8988T (cell line): ENCODE data around the gene CYP26A1.
A peak's percentile ranks its signal among the peaks of the same experiment; 100 is the strongest.

ENCODE experiments used
- DNase-seq: peaks from one replicate; pipeline ENCODE4 v3.0.0; 2011

CYP26A1 gene

DNA sequence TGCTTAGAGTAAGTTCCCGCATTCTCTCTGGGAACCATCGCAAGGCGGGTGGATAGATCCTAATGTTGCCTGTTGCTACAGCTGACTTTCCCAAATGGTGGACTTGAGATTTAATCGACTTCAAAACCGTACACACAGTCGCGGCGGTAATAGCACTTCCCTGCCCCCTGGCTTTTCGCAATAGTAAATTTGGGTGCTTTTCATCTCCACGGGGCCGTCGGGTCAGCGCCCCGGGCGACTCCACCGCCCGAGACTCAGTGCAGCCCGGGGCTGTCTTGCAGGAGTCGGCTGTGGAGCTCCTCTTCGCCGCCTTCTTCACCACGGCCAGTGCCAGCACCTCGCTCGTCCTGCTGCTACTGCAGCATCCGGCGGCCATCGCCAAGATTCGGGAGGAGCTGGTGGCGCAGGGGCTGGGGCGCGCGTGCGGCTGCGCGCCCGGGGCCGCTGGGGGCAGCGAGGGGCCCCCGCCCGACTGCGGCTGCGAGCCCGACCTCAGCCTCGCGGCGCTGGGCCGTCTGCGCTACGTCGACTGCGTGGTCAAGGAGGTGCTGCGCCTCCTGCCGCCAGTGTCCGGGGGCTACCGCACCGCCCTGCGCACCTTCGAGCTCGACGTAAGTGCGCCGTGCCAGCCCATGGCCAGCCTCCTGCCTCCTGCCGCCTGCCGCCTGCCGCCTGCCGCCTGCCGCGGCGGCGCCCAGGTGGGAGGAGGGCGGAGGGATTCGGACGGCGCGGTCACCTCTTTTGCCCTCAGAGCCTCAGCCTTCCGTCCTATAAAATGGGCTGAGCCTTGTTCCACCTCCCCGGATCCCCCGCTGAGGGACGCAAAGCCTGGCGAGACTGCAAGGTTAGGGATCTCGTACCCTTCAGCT is 7.8 kb upstream of the CYP26A1 start:
- no peak for DNase-seq

- DNase-seq, result no peak
These were observed 7.2 kb upstream of the CYP26A1 start for GRCh38 chr10:93066544-93066913.

- DNase-seq, result no peak
These were observed 6.0 kb upstream of the CYP26A1 start for GRCh38 chr10:93067443-93068365.

- no peak for DNase-seq
These were observed 5.1 kb upstream of the CYP26A1 start for GRCh38 chr10:93068411-93069244.

- no peak for DNase-seq
These were observed 4.5 kb upstream of the CYP26A1 start for GRCh38 chr10:93069245-93069561.

DNA sequence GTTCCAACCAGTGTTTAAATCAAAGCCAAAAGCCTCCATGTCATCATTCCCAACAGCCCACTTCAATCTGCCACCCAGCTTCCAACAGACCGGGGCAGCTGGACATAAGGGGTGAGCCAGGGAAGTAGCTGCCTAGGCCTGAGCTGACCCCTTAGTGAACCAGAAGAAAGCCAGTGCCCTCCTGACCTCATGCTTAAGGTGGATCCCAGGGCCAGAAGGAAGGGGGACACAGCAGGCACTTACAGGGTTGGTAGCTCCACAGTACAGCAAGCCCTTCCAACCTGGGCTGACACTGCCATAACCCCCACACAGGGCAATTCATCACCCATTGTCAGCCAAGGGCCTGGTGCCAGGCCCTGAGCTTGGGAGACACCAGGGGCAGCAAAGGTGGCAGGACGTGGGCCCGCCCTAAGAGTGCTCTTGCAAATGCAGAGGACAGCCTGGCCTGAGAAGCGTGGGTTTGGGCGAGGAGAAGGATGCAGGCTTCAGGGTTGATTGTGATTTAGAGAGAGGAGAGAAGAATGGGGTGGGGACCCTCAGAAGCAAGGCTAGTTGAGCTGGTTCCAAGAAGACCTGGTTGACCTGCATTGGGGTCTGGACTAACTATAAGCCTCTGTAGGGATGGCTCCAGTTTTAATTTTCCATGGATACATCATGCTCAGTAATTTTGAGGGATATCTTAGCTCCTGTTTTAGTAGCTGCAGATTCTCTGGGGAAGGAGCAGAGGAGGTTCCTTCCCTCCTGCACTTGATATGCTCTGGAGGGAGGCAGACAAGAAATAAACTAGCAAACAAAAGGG is 3.1 kb upstream of the CYP26A1 start:
- DNase-seq, result no peak

DNA sequence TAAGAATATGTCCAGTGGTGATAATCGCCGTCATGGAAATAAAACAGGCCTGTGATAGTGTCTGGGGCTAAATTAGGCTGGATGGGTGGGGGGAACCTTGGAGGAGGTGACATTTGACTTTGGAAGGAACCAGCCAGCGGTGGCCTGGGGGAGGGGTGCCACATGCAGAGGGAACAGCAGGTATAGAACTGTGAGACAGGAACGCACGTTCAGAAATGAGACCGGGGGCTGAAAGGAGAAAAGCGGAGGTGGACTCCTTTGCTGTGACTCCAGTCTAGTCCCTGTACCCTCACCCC is 2.6 kb upstream of the CYP26A1 start:
- DNase-seq, result no peak

DNA sequence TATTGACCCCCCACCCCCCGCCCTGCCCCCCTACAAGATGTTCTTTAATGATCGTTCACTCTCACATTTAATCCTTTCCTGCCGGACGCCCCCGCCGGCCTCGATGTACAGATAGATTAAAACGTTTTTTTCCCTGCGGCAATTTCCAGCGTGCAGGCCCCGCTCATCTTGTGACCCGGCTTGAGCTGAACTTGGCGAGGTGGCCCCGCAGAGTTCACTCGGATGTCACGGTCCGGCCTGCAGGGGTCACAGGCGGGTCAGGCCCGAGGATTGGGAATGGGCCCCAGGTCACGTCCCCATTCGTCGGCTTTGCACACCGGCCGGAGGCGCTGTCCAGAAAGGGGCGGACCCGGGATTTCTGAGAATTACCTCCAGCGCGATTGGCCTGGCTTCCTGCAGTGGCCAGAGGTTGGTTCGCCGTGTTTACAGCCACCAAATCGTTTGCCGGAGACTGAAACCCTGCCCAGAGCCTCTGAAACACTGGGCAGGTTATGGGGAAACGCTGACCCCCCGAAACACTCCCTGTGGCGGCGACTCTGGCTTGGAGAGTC is 1.9 kb upstream of the CYP26A1 start:
- DNase-seq, result peak; percentile 94

DNA sequence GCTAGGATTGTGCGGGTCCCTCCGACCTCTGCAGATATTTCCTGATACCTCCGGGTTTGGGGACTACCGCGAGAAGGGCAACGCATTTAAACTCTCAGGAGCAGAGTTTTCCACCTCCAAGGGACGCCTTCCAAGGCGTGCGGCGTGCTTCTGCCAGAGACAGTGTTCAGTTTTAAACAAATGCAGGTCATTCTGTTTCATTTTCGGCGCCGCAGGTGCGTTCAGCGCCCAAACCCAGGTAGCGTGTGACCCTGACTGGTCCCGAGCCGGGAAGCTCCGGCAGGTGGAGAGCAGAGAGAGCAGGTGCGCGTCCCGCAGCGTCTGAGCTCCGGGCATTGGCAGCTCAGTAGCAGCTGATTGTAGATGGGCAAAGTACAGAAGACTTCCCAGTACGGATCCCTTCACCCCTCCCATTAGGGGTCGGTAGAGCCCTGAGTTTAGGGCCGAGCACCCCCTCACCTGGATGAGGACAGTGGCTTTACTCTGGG is 1.4 kb upstream of the CYP26A1 start:
- no peak for DNase-seq

GRCh38 chr10:93072713-93073538 is 767 bp upstream of the CYP26A1 start:
- DNase-seq, result no peak

- DNase-seq, result peak; percentile 89
These were observed 479 bp downstream of the CYP26A1 start for GRCh38 chr10:93074147-93074596.

- DNase-seq, result no peak
These were observed 1.1 kb downstream of the CYP26A1 start for GRCh38 chr10:93074597-93075368.

DNA sequence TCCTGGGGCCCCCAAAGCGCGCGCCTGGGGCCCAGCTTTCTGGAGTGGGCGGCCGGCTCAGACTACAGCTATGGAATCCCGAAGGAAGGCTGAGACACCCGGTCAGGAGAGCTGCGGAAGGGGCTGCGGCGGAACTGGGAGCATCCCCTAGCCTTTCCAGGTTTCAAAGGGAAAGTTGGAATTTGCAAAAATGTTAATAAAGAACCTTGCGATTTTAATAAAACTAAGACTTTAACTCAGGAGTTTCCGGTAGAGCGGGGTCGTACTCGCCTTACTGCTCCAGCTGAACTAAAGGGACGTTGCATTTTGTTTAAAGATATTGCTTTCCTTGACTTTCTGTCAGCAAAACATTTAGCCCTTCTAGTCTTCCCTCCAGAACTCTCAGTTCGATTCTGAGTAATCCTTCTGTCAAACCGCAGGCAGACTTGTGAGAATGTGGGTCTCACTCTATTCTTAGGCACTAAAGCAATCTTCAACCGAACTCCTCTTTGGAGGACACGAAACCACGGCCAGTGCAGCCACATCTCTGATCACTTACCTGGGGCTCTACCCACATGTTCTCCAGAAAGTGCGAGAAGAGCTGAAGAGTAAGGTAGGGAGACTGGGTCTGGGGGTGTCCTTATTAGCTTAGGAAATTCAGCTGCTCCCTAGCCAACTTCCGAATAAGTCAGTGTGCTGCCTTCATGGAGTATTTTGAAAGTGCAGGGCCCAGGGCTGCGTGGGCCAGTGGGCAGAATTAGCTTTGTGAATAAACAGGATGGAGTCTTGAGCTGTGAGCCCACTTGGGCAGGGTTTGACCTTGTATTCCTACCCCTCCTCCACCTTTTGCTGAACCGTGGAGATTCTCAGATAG is 1.9 kb downstream of the CYP26A1 start:
- no peak for DNase-seq

DNA sequence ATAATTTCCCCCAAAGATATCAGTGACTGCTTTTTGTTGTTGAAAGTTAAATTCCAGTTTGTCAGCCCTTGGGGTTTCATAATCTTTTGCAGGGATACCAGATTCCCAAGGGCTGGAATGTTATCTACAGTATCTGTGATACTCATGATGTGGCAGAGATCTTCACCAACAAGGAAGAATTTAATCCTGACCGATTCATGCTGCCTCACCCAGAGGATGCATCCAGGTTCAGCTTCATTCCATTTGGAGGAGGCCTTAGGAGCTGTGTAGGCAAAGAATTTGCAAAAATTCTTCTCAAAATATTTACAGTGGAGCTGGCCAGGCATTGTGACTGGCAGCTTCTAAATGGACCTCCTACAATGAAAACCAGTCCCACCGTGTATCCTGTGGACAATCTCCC is 3.2 kb downstream of the CYP26A1 start:
- DNase-seq, result no peak

DNA sequence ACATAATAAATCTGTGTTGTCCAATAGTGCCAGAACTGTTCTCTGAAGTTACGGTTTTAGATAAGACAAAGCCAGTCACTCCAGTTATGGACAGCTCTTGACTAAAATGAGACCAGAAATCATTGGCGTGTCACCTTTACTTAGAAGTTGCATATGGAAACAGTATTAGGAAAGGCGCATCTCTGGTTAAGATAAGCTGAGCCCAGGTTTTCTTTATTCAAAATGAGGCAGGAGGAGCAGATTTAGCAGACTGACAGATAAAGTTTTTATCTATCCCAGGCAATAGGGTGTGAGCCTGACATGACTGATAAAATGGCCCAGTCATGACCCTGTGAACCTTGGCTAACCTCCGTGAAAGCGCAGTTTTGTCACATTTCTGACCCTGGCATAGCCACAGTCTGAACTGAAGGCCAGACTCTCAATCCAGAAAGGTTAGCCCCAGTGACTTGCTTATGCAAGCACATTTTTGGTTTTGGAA is 4.2 kb downstream of the CYP26A1 start:
- DNase-seq, result no peak

DNA sequence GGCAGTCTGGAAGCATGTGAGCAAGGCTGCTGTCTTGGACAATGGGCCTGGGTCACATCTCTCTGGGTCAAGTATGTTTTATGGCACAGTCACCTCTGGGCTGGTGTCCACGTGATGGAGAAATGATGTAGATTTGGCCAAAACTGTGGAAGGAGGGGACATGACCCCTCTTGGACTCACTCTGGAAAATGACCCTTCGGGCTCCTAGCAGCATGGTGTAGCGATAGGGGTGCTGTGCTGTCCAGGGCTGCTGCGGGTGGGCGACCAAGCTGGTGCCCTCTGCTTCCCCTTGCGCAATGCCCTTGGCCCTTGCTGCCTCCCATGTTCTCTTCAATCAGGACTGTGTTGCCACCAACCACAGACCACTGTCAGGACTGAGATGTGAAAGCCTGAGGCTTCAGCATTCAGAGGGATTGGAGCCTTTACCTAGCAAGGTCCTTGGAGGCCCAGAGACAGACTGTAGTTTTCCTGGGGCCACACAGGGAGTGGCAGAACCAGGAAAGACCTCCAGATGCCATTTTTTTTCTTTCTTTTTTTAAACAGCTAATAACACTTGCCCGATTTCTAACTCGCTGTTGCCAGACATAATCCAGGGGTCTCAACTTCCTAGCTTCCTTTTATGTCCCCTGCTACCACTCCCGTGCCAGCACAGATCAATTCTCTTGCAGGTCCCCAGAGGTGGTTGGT is 6.1 kb downstream of the CYP26A1 start:
- DNase-seq, result no peak

GRCh38 chr10:93080350-93081046 is 6.8 kb downstream of the CYP26A1 start:
- DNase-seq, result no peak

DNA sequence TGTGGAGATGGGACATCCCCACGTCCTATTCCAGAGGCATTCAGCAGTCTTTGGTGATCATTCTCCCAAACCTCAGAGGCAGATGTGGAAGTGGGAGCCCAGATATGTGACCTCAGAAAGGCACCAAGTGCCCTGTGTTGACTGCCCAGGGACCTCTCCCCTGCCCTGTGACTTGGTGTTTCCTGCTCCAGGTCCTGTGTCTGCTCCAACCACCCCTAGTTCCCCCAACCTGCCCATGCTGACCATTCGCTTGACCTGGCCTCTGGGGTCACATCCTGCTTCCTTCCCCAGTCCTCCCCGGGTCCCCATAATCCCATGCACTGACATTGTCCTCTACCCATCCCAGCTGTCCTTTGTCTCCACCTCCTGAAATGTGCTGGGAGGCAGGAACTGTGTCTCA is 7.6 kb downstream of the CYP26A1 start:
- DNase-seq, result no peak
